Uterus (tissue), 2 donors: ENCODE measurements around the gene SWSAP1.

ENCODE experiments used
- POLR2A ChIP-seq, 2 donors: fragments of 450-650 bp; IDR thresholded peaks; one replicate each; pipeline ENCODE4 v1.6.1; 2016; ENCODE audit warnings: antibody characterized with exemption in 2 of 2, mild to moderate bottlenecking in 1 of 2, moderate library complexity in 1 of 2
- TF ChIP-seq, protein P1 (sequence below), 4 experiments: fragments of 200-600 bp in 2 of 4; fragments of 450-650 bp in 2 of 4; sonication (generic) in 2 of 4; IDR thresholded peaks; one replicate each; pipeline ENCODE4 v1.5.1; 2016 to 2019; ENCODE audit warnings: antibody characterized with exemption in 4 of 4, mild to moderate bottlenecking in 2 of 4, moderate library complexity in 1 of 4

DNA sequence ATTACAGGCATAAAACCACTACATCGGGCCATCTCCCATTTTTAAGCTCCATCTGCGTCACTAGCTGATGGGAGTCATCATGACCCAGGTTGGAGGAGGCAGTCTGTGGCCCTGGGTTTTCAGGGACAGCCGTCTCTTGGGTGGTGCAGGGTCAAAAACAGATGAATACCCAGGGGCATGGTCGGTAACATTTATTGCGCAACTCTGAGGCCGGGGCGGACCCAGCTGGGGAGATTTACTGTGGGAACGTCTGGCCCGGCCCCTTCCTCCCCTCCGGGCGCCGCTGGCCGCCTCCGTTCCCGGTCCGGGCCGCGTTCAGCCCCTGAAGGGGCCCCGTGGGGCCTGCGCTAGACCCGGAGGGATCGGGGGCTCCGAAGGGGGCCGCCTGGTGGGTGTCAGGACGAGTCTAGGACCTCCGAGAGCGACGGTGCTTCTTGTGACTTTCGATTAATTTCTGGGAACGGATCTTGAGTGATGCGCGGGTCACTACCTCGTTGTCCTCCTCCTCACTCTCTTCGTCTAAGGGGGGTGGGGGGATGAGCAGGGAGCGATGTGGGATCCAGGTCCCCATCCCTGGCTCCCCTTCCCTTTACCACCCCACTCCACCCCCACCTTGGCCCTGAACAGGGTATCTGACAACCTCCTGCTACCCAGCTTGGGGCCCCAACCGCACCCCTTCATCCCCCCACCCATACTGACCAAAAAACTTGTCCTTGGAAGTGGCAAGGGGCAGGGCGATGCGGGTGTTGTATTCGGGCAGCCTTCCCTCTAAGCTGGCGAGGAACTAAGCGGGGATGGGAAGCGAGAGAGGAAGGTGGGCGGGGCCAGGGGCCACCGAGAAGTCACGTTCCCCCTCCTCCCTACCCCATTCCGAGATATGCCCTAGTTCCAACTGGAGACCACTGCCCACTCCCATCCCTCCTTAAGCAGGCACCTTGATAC lies 46.2 kb downstream of the SWSAP1 start:
- TF ChIP-seq, protein P1, sequence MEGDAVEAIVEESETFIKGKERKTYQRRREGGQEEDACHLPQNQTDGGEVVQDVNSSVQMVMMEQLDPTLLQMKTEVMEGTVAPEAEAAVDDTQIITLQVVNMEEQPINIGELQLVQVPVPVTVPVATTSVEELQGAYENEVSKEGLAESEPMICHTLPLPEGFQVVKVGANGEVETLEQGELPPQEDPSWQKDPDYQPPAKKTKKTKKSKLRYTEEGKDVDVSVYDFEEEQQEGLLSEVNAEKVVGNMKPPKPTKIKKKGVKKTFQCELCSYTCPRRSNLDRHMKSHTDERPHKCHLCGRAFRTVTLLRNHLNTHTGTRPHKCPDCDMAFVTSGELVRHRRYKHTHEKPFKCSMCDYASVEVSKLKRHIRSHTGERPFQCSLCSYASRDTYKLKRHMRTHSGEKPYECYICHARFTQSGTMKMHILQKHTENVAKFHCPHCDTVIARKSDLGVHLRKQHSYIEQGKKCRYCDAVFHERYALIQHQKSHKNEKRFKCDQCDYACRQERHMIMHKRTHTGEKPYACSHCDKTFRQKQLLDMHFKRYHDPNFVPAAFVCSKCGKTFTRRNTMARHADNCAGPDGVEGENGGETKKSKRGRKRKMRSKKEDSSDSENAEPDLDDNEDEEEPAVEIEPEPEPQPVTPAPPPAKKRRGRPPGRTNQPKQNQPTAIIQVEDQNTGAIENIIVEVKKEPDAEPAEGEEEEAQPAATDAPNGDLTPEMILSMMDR (IDR thresholded peaks at IDR 0.05): no peak
- TF ChIP-seq POLR2A (IDR thresholded peaks at IDR 0.05): peak in 1 of 2 donors; percentile 19
